ENCODE results near the gene PHF10.
"Not testable (repeated sequence)": the region's sequence is repeated elsewhere in the genome, so short reads cannot be mapped to it uniquely, and the experiment has no call there.

PHF10 gene

GRCh38 chr6:169723200-169723909, 945 bp downstream of the PHF10 start:
- DNase-seq (ENCODE audit: low read depth in 3 of 3) = peak; percentile 47 to 53 (median 47)

DNA sequence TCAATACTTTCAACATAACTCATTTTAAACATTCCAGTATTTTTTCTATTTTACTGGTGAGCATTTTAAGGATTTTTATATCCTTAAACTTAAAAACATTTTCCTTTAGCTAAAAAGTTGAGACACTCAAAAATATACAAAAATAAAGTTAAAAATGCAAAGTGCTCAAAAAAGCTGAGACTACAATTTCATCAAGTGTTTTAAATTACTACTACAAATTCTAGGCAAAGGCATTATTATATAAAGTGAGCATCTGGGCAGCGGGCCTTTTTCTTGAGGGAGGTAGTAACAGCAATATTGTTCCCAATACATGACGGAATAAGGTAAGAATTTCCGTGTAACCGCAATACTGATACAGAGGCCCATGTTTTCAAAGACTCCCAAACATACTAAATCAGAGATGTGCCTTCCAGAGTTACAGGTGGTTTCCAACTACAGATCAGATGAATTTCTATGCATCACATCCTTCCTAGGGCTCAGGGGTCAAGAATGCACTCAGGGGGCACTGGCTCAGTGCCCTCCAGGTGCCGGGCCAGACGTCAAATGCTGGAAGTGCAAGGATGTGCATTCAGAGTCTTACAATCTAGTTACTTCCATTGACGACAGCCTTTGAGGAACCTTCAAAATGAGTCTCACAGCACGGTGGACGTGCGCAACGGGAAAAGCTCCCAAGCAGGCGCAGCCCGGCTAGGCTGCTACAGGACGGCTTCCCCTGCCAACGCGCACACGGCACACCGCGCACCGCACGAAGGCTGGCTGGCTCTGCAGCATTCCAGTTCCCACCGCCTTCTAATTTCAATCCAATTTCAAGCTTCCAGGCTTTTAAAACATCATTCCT, 1.7 kb downstream of the PHF10 start:
- no peak for DNase-seq (ENCODE audit: low read depth in 3 of 3)

- no peak for DNase-seq (ENCODE audit: low read depth in 3 of 3)
Measured at GRCh38 chr6:169720207-169720855, 4.0 kb downstream of the PHF10 start.

DNA sequence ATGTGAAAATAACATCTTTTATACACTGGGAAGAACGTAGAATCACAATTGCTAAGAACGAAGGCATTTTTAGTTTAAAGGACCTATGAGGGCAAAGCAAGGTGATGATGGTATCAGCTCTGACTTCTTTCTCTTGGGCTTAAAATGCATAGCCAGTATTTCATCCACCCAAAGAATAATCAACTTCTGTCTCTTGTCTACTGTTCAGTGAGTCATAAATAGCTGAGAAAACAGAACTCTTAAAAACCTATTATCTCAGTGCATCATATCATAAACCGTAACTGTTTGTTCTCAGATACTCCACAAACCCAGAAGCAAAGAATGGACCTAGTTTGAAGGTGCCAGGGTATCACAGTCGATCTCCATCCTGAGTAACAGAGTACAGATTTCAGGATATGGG, 5.2 kb downstream of the PHF10 start:
- no peak for DNase-seq (ENCODE audit: low read depth in 3 of 3)

DNA sequence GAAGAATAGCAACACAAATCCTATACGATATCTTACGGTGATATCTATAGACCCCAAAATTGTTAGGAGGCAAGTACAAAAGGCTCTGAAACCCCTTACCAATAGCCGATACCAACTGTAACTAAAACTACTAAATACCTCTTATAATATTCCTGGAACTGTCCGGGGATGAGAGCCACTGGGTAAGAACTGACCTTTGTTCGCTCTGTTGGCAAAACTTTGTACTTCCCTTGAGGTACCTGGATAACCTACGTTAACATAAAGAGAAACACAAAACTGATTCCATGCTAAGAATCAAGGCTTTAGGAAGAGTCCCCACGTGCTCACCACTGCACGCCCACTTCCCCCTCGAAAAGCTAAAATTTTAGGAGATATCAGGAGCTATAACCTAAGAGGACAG, 9.7 kb downstream of the PHF10 start:
- no peak for DNase-seq (ENCODE audit: low read depth in 3 of 3)

GRCh38 chr6:169714178-169714577, 10.1 kb downstream of the PHF10 start:
- no peak for DNase-seq (ENCODE audit: low read depth in 3 of 3)

- no peak for DNase-seq (ENCODE audit: low read depth in 3 of 3)
Measured at GRCh38 chr6:169710009-169710408, 14.3 kb downstream of the PHF10 start.

GRCh38 chr6:169709293-169709692, 15.0 kb downstream of the PHF10 start:
- DNase-seq (ENCODE audit: low read depth in 3 of 3) = no peak

- no peak for DNase-seq (ENCODE audit: low read depth in 3 of 3)
Measured at GRCh38 chr6:169707772-169708171, 16.5 kb downstream of the PHF10 start.

DNA sequence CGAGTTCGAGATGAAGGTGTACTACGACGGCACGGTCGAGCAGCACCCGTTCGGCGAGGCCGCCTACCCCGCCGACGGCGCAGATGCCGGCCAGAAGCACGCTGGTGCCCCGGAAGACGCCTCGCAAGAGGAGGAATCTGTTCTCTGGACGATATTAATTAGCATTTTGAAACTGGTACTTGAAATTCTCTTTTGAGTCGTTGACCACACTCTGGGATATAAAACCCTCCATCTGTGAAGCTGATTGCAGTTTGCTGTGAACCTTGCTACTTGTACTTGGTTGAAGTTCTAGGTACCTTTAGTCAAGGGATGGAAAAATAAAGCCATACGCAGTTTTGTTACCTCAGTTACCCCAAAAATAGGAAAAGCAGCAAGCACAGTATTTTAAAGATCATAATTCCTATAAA, 21.5 kb downstream of the PHF10 start:
- no peak for DNase-seq (ENCODE audit: low read depth in 3 of 3)

DNA sequence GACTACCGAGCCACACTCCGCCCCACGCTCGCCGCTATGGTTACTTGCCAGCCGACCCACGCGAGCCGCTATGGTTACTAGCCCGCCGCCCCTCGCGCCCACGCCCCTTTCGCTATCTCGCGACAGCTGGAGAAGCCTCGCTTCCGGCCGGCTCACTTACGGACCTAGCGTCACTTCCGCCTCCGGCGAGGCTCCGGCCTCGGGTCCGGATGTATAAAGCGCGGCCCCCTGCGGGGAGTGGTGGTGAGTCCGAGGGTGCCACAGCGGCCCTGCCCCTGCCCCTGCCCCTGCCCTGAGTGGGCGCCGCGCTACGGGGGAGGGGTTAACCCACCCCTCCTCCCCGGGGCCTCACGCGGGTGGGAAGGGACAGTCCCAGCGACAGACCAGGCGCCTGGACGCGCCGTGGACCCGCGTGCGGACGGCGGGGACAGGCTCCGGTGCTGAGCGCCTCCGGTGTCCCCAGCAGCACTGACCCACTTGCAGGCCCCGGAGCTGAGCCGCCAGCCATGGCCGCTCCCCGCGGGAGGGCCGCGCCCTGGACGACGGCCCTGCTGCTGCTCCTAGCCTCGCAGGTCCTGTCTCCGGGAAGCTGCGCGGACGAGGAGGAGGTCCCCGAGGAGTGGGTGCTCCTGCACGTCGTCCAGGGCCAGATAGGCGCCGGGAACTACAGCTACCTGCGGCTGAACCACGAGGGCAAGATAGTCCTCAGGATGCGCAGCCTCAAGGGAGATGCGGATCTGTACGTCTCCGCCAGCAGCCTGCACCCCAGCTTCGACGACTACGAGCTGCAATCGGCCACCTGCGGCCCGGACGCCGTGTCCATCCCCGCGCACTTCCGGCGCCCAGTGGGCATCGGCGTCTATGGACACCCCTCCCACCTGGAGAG, 22.1 kb downstream of the PHF10 start, which contains the start of the genes C6orf120 and WDR27:
Gene C6orf120, plus strand, starts transcription at position 173 of the 886 bp plus-strand sequence. Its CDS starts 334 bp downstream, at position 507.
Gene WDR27, minus strand, starts transcription at position 76 of the 886 bp plus-strand sequence. CDS start 13,024 bp downstream, outside the sequence.
- DNase-seq (ENCODE audit: low read depth in 3 of 3) = peak; percentile 95 to 98 (median 96)

- DNase-seq (ENCODE audit: low read depth in 3 of 3) = no peak
Measured at GRCh38 chr6:169701311-169701953, 22.9 kb downstream of the PHF10 start.

DNA sequence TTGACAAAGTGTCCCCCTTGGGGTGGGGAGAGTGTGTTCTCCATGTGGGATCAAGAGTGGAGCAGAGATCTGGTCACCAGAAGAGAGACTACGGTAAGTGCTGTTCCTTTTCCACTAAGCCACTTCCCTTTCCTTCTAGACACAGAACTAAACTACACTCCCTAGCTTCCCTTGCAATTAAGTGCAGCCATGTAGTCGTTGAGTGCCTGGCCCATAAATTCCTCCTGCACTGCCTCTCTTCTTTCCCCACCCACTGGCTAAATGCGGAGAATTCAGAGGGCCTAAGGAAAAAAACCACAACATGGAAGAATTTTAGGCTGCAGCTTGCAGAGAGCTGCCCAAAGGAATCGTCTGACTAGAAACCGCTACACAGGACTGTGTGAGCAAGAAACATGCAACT, 24.0 kb downstream of the PHF10 start:
- no peak for DNase-seq (ENCODE audit: low read depth in 3 of 3)

DNA sequence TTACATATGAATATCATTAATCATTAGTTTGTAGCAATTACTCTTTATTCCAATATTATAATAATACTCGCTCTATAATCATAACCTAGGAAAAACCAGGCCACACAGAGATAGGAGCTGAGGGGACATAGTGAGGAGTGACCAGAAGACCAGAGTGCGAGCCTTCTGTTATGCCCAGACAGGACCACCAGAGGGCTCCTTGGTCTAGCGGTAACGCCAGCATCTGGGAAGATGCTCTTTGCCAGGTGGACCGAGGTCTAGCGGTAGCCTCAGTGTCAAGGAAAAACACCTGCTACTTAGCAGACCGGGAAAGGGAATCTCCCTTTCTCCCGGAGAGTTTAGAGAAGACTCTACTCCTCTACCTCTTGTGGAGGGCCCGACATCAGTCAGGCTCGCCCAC, 27.2 kb downstream of the PHF10 start:
- DNase-seq (ENCODE audit: low read depth in 3 of 3) = not testable (repeated sequence)

DNA sequence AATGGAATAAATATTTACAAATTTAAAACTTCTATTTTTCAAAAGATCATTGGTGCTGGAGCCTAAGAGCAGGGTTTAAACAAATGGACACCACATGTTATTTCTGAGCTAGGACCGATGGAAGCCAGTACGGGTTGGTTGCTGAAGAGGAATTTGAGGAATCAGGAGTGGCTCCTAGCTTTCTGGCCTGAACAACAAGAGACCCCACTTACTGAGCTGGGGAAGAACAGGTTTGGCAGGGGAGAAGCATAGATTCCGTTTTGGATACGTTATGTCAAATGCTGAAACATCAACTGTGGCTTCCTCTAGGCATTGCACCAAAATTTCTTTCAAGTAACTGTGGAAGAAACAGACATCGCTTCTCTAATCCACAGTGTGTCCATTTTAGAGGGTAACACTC, 29.2 kb downstream of the PHF10 start:
- no peak for DNase-seq (ENCODE audit: low read depth in 3 of 3)

DNA sequence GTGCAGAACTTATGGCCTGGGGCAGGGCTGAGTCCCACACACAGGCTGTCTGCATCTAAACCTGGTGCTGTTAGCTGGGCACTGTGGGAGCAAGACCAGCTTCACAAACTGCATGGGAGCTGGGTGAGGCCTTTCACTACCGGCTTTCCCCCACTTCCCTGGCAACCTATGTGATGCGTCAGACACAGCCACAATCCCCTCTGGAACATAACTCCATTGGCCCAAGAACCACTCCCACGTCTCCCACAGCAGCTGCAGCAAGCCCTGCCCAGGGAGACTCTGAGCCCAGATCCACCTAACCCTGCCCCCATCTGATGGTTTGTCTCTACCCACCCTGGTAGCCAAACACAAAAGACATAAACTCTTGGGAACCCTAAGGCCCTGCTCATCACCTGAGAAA, 31.8 kb downstream of the PHF10 start:
- no peak for DNase-seq (ENCODE audit: low read depth in 3 of 3)

- DNase-seq (ENCODE audit: low read depth in 3 of 3) = no peak
Measured at GRCh38 chr6:169691260-169691659, 33.0 kb downstream of the PHF10 start.

DNA sequence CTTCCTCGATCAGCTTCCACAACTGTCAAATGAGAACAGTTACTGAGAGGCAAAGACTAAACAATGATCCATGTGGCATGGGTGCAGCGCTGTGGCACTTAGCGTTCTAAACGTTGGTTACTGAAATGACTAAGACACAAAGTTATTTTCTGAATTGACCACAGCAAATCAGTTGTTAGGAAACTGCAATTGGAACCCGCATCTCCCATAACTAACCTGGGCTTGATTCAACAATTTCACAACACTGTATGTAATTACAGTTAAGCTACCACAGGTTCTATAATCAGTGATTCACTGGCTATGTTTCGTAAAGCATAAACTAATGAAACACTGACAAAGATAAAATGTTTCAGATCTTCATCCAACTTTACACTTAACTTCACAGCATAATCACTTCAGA, 35.0 kb downstream of the PHF10 start:
- DNase-seq (ENCODE audit: low read depth in 3 of 3) = no peak

- no peak for DNase-seq (ENCODE audit: low read depth in 3 of 3)
Measured at GRCh38 chr6:169685860-169686259, 38.4 kb downstream of the PHF10 start.

DNA sequence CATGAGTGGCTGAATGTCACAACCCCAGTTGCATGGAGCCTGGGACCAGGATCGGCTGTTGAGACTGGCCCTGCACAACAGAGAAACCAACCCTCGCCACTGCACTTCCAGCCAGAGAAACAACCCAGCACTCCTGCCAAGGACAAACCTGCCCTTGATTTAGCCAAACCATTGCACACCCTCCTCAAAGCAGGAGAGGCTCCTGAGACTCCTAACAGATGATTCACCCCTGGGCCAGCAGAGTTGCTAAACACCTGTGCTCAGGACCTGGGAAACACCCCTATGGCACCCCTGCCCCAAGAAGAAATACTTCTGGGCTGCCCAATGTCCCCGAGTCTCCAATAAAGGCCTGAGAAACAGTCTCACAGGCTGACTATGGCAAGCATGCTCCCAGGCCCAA, 40.2 kb downstream of the PHF10 start:
- DNase-seq (ENCODE audit: low read depth in 3 of 3) = no peak

DNA sequence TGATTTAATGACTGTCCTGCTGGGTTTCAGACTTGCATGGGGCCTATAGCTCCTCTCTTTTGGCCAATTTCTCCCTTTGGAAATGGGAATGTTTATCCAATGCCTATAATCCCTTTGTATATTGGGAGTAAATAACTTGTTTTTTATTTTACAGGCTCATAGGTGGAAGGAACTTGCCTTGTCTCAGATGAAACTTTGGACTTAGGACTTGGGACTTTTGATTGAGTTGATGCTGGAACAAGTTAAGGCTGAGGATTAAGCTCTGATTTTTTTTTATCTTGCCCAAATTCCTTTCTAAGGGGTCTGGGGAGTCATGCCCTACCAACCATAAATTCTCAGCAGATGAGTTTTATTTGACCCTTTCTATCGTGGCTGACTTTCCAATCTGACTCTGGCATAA, 46.0 kb downstream of the PHF10 start:
- no peak for DNase-seq (ENCODE audit: low read depth in 3 of 3)

All from stimulated activated CD4-positive, alpha-beta T cell treated with anti-CD3 and anti-CD28 coated beads, TNF-alpha, amount 100 ng/mL, for 4 hours (primary cell).